GM19455 (cell line): ENCODE measurements around the gene MED25.

Experiments
- ATAC-seq: cut with Tn5 transposase; IDR thresholded peaks from one replicate; pipeline ENCODE4 v1.9.1; 2021; ENCODE audit not compliant: unreplicated experiment

The MED25 gene

DNA sequence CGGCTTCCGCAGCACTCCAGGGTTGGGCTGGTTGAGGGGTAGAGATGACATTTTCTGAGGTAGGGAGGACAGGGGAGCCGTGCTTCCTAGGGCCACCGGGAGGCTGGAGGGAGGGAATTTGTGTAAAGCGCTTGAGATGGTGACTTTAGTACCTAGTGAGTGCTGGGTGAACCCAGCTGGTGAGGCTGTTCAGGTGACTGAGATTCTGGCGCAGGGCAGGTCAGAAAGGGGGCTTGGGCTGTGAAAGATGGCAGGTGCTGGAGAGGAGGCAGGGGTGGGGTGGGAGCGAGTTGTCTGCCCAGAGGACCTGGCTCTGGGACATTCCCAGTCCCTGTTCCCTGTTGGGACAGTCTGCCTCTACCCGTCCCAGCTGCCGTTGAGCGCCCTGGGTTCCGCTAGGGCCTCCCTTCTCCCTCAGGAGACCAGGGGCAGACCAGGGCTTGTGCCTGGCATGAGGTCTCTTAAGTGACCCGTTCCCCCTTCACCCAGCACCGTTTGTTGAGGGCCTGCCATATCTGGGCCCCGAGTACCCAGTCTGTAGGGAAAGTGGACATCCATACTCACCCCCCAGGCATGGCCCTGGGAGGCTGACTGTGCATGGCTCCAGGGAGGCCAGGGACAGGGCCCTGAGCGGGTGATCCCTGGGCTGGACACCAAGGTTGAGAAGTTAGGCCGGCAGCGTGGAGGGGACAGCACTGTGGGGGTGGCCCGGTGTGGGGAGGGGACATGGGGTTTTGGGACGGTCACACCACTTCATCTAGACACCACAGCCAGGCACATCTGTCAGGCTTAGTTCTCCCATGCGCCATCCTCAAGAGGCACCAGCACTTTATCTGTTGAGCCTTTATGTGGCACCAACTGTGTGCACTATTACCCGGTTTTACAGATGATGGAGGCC is 37.8 kb downstream of the MED25 start:
- no peak for ATAC-seq

DNA sequence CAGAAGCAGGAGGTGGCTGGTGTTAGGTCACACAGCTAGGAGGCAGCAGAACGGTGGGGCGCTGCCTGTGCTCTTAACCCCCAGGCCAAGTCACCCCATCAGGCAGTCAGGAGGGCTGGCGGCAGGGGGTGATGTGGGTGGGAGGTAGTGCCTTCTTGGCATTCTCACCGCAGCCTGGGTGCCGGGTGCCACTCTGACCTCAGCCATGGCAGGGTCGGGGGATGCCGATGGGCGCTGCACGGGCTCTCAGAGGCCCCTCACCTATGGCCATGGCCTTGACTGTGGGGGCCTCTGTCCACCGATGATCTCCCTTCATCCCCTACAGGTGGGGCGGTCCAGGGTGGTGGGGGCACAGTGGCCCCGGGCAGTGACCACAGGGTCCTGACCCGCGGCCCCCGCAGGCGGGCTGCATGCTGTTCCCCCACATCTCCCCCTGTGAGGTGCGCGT is 38.5 kb downstream of the MED25 start:
- ATAC-seq, result no peak

- ATAC-seq, result no peak
Observed at GRCh38 chr19:49857061-49857837, 39.2 kb downstream of the MED25 start.

DNA sequence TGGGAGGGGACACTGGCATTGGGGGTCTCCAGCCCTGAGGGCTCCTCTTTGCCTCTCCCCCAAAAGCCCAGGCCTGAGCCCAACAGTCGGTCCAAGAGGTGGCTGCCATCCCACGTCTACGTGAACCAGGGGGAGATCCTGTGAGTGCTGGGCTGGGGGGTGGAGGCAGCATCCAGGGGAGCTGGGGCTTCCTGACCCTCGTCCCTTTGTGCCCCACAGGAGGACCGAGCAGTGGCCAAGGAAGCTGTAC is 39.7 kb downstream of the MED25 start:
- no peak for ATAC-seq

- no peak for ATAC-seq
Observed at GRCh38 chr19:49858088-49858985, 40.2 kb downstream of the MED25 start.

DNA sequence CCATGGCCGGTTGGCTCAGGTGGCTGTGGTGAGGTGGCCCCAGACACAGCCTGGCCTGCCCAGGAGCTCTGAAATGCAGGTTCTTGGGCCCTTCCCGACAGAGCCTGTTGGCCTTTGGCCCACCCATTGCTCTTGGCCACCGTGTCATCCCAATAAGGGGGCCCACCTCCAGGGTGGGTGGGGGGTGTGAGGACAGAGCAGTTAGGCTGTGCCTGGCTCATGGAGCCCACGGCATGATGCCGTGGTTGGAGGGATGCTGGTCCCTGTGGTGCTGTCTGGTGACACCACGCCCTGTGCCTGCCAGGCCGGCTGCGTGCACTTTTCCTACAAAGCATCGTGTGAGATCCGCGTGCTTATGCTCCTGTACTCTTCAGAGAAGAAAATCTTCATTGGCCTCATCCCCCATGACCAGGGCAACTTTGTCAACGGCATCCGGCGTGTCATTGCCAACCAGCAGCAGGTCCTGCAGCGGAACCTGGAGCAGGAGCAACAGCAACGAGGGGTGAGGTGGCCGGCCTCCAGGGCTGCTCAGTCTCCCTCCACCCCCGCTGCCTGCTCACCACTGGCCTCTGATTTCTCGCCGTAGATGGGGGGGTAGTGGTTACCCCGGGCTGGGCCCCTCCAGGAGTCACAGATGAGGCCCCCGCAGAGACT is 41.7 kb downstream of the MED25 start:
- no peak for ATAC-seq

GRCh38 chr19:49860336-49861102 is 42.4 kb downstream of the MED25 start:
- no peak for ATAC-seq

DNA sequence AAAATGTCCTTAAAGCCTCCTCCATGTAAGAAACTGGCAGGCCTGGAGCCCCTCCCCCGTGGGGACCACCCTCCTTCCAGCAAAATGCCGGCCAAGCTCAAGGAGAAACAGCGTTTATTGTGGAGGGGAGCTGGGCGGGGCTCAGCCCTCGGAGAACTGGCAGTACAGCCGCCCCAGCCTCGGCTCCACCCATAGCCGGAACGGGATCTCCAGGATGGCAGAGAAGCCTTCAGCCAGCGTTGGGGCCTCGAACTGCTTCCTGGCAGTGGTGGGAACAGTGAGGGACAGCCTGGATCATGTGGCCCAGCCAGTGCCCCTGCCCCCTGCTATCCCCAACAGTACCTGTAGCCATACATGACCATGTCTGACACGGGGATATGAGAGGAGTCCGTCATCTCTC is 43.0 kb downstream of the MED25 start:
- no peak for ATAC-seq

GRCh38 chr19:49861541-49862378 is 43.7 kb downstream of the MED25 start:
- no peak for ATAC-seq

DNA sequence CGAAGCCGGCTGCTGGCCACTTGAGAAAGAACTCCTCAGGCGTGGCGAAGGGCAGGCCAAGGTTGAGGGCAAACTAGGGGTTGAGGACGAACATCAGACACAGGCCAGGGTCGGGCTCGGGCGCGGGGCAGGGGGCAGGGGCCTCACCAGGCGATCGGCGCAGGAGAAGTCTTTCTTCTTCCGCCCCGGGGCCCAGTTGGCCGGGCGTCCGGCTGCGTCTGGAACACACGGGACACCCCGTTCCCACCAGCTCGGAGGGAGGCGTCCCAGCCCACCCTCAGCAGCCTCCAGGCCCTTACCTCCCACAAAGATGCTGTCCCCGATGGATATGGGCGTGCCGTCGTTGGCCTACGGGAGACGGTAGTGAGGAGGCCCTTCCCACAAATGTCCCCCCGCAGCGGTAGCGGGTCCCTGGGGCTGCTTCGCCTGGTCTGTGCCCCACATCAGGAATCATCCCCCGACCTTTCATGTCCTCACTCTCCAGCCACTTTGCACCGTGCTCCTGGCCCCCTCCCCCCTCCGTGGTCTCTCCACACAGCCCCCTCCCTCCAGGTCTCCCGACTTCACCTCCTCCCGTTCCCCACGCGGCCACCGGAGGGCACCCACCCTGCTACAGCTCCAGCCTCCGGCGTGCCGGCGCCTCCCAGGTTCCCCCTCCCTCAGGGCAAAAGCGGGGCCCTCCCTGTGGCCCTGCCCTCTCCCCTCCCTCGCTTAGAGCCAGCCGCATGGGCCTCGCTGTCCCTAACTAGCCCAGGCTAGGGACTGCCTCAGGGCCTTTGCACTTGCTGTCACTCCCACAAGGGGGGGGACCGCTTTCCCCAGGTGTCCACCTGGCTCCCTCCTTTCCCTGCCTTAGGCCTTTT is 44.5 kb downstream of the MED25 start:
- no peak for ATAC-seq

GRCh38 chr19:49863254-49863934 is 45.3 kb downstream of the MED25 start:
- ATAC-seq, result no peak

DNA sequence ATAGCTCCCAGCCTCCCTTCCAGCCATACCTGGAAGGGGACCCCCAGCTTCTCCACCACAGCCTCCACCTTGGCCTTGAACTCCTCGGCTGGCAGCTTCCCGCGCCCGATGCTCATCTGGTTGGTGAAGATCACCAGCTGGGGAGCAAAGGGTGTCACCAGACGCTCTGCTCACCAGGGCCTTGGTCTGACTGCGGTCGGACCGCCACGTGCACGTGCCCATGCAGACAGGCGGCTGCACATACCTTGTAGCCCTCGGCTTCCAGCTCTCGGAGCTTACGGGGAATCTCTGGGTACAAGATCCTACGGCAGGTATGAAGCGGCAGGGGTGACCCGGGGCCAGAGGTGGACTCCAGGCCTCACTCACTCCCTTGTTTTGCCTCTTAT is 45.8 kb downstream of the MED25 start:
- ATAC-seq, result no peak

- no peak for ATAC-seq
Observed at GRCh38 chr19:49864890-49865289, 46.8 kb downstream of the MED25 start.

DNA sequence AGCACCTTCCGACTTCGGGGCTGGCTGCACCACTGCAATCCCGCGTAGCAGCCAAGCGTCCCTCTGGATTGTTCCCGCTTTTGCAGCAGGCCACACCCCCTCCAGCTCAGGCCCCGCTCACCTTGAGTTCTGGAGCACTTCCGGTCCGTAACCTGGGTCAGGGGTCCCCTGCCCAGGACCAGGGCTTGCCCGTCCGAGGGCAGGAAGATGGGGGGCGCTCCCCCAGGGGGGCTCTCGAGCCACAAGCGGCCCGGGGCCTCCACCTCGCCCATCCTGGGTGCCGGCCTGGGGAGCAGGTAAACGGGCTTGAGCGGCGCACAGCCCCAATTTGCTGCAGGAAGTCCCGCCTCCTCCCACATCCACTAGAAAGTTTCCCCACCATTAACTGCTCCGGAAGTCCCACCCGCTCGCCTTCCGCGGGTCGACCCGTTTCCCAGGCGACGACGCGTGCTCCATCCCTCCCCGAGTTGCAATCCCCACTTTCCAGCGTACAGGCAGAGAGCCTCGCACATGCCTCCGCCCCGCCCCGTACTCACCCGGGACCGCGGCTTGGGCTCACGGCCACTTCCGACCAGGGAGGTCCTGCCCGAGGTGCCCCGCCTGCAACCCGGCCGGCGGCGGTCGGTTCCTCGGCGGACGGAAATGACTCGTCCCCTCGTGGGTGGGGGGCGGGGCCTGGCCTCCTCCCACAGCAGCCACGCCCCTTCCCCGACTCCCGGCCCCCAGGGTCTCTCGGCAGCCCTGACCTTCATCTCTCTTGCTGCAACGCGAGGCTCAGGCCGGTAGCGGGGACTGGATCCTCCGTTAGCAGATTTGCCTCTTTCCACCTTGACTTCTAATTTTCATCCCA is 49.1 kb downstream of the MED25 start, which contains the start of gene PNKP:
TSS of gene PNKP (minus strand) at position 644 of the 850 bp plus-strand sequence. CDS start at position 272, 372 bp downstream.
- ATAC-seq, result peak; percentile 44

DNA sequence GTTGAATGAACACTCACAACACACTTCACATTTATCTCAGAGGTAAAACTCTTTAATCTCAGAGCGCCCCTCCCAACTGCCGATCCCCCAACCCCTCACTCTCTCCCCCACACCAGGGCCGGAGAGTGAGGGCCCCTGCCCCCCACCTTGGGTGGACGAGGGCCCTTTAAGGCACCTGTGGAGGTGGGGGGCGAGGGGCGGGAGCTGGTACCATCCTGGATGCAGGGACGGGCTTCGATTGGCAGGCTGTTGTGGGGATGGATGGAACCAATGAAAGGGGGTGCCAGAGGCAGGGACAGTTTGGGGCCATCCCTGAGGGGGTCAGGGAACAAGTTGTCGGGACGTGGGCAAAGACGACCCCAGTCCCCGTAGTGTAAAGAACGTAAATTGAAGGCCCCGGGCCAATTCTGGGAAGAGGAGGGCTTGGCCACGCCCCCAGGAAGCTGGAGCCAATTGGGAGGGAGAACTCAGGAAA is 51.0 kb downstream of the MED25 start:
- peak; percentile 4 for ATAC-seq

DNA sequence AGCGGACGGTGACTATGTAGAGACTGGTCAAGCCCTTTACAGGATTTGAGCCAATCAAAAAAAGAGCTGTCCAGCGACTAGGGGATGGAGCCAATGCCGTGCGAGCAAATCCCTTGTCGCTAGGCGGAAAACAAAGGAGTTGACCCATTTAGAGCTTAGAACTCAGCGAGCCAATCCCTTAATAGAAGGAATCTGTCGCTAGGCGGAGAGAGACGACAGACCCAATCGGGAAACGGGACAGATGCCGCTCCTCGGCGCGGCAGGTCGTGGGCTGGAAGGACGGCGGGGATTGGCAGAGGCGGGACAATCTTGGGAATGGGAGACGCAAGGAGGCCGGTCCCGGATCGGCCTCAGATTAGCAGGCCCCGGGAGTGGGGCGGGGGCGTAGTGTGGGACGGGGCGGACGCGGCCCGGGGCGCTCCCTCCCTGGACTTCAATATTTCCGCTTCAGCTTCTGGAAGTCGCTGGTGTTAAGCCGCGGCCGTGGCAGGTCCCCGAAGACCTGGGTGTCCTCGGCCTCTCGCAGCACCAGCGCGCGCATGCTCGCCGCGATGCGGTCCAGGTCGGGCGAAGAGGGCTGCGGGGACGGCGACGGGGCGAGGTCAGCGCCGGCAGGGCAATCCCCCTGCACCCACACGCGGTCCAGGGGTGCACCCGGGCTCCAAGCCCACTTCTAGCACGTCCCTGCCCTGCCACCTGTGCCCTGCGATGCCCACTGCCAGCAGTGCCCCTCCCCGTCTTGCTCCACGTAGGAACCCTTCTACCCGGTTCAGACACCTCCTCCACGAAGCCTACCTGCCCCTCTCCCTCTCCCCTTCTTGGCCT is 51.6 kb downstream of the MED25 start:
- ATAC-seq, result peak; percentile 67
